IPS-15b (cell line): ENCODE results near the gene OR2T3.
"Not testable (repeated sequence)": the region's sequence is repeated elsewhere in the genome, so short reads cannot be mapped to it uniquely, and the experiment has no call there.

Experiments used
- H3K27me3 ChIP-seq: one replicate; pipeline ENCODE4 v1.6.1; 2013; ENCODE audit warnings: low read length; ENCODE audit not compliant: control insufficient read depth, insufficient read depth
- H3K36me3 ChIP-seq: one replicate; pipeline ENCODE4 v1.6.1; 2013; ENCODE audit warnings: low read length; ENCODE audit not compliant: control insufficient read depth, insufficient read depth
- H3K4me1 ChIP-seq: one replicate; pipeline ENCODE4 v1.6.1; 2013; ENCODE audit warnings: mild to moderate bottlenecking, low read length; ENCODE audit not compliant: control insufficient read depth, insufficient read depth
- H3K4me3 ChIP-seq: one replicate; pipeline ENCODE4 v1.5.1; 2013; ENCODE audit warnings: low read depth, low read length
- H3K9ac ChIP-seq: one replicate; pipeline ENCODE4 v1.6.1; 2013; ENCODE audit warnings: low read depth, mild to moderate bottlenecking, low read length
- H3K9me3 ChIP-seq: one replicate; pipeline ENCODE4 v1.6.1; 2013; ENCODE audit warnings: mild to moderate bottlenecking, low read length; ENCODE audit not compliant: control insufficient read depth, insufficient read depth

The OR2T3 gene, protein sequence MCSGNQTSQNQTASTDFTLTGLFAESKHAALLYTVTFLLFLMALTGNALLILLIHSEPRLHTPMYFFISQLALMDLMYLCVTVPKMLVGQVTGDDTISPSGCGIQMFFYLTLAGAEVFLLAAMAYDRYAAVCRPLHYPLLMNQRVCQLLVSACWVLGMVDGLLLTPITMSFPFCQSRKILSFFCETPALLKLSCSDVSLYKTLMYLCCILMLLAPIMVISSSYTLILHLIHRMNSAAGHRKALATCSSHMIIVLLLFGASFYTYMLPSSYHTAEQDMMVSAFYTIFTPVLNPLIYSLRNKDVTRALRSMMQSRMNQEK

DNA sequence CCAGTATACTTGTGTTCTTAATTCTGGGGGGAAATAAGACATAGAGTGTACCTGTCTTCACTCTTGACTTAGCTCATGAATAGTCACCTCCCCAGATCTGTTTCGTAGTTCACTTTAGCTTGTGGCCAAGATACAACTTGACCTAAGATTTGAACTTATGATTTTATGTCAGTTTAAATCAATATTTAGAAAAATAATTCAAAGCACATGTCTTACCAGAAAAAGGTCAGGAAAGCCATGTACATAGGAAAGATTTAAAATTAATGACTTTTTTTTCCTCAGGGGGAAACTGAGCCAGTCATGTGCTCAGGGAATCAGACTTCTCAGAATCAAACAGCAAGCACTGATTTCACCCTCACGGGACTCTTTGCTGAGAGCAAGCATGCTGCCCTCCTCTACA is at the start of gene OR2T3:
Gene OR2T3 (plus strand): TSS at position 301 of the 400 bp plus-strand sequence. CDS start 0 bp downstream, at position 301.
- H3K27me3 ChIP-seq, H3K9me3 ChIP-seq, H3K36me3 ChIP-seq, H3K4me1 ChIP-seq, H3K9ac ChIP-seq, H3K4me3 ChIP-seq: not testable (repeated sequence)

DNA sequence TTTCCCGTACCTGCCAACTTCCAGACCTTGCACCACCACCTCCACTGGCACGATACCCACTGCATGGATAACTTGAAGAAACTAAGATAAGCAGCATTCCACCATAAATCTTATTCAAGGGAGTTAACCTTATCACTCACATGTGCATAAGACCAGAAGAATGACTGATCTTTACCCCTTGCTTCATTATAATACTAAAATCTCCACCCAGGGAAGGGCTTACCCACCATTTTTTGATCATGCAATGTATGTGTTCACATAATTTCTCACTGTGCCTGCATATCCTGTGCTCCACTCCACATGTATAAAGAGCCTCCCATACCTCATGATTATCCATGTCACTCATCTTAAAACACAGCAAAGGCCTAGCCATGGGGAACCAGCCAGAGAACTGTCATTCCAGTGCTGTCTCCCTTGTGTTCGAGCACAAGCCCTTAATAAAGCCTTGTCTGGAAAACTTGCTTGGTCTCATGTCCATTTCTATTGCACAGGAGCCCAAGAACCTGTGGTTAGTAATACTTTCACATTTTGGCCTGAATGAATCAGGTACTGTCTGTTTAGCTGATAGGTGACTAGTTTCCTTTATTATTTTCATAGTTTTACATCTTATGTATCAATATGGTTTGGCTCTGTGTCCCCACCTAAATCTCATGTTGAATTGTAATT is 45.5 kb upstream of the OR2T3 start:
- not testable (repeated sequence) for H3K27me3 ChIP-seq, H3K9ac ChIP-seq, H3K36me3 ChIP-seq, H3K9me3 ChIP-seq, H3K4me1 ChIP-seq, H3K4me3 ChIP-seq

DNA sequence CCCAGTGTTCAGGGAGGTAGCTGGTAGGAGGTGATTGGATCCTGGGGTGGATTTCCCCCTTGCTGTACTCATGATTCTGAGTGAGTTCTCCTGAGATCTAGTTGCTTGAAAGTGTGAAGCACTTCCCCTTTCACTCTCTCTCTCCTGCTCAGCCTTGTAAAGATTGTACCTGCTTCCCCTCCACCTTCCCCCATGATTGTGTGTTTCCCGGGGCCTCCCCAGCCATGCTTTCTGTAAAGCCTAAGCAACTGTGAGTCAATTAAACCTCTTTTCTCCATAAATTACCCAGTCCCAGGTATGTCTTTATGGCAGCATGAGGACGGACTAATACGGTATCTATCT is 45.0 kb upstream of the OR2T3 start:
- H3K9me3 ChIP-seq, H3K4me1 ChIP-seq, H3K4me3 ChIP-seq, H3K9ac ChIP-seq, H3K27me3 ChIP-seq, H3K36me3 ChIP-seq: not testable (repeated sequence)

DNA sequence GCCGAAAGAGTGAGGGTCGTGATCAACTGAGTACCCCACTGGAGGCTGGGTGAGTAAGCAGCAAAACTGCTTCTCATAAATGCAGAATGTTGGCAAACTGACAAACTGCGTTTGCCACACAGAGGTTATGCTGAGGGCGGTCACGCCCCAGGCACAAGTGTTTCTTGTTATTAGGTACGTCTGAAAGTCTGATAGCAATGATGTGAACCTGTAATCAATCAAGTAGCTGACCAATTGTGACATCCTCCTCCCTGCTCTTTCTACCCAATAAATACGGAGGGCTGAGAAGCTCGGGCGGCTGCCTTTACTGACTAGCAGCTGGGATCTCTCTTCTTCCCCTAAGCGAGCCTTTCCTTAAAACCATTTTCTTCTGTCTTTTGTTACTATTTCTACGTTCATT is 41.5 kb upstream of the OR2T3 start:
- H3K4me1 ChIP-seq, H3K9me3 ChIP-seq, H3K27me3 ChIP-seq, H3K4me3 ChIP-seq, H3K9ac ChIP-seq, H3K36me3 ChIP-seq: not testable (repeated sequence)

DNA sequence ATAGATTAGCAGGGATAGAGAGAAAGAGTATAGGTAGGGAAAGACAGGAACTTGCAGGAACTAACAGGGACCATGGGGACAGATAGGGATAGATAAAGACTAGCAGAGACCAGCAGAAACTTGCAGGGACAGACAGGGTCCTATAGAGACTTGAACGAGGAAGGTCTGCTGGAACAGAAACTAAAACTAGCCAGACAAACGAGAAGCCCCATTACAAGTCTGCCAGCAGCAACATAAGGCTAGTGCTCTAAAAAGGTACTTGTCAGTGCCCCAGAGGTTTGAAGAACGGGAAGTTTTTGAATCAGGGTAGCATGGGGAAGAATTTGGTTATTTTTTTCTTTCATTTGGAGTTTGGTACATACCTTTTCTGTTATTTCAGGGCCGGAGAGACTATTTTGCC is 41.0 kb upstream of the OR2T3 start:
- H3K27me3 ChIP-seq, H3K4me3 ChIP-seq, H3K36me3 ChIP-seq, H3K4me1 ChIP-seq, H3K9me3 ChIP-seq, H3K9ac ChIP-seq: not testable (repeated sequence)

DNA sequence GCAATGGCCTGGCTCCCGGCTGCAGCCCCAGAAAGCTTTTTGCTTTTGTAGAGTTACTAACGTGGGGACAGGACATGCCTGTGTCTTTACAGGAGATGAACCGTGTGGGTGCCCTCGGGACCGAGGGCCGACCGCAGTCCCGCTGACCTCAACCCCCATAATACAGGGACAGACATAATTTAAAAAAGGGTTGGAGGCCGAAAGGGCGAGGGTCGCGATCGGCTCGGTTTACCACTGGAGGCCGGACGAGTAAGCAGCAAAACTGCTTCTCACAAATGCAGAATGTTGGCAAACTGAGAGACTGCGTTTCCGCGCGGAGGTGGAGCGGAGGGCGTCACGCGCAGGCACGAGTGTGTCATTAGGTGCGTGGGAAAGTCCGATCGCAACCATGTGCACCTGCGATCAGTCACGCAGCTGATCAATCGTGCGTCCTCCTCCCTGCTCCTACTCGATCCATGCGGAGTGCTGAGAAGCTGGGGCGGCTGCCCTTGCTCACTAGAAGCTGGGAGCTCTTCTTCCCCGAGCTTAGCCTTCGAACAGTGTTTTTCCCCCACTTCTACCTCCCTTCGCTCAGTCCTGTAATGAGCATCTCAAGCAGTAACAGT is 39.2 kb upstream of the OR2T3 start:
- not testable (repeated sequence) for H3K9me3 ChIP-seq, H3K4me1 ChIP-seq, H3K9ac ChIP-seq, H3K4me3 ChIP-seq, H3K27me3 ChIP-seq, H3K36me3 ChIP-seq

DNA sequence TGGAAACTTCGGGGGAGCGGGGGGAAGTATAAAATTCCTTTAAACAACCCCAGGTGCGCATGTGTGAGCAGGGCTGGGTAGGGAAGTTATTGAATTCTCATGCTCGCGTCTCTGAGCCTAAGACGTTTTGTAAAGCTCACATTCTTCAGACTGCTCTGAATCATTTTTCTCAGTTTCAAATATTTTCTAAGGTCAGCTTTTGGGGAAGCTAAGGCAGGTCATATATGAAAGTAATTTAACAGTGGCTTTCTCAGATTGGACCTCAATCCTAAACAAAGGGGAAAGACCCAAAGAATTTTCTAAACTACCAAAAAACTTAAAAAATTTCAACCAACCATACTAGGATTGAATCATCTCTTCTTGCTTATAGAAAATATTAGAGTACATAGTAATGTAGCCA is 38.2 kb upstream of the OR2T3 start:
- H3K4me3 ChIP-seq, H3K36me3 ChIP-seq, H3K27me3 ChIP-seq, H3K9ac ChIP-seq, H3K4me1 ChIP-seq, H3K9me3 ChIP-seq: not testable (repeated sequence)

DNA sequence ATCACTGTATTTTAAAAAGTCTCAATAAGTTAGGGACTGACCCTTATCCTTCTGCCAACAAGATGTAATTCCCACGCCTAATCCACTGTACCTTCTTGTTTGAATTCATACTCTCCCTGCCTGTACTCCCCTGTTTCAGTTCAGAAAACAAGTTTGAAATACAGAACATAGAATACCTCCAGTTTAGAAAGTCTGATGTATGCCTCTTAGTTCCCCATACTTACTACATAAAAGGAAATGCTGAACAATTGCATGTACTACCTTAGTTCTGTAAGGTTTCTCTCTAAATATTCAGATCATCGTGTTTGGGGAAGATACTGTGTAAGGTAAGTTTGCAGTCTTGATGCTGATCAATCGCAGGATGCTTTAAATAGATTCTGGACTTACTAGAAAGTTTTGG is 36.8 kb upstream of the OR2T3 start:
- not testable (repeated sequence) for H3K36me3 ChIP-seq, H3K9me3 ChIP-seq

DNA sequence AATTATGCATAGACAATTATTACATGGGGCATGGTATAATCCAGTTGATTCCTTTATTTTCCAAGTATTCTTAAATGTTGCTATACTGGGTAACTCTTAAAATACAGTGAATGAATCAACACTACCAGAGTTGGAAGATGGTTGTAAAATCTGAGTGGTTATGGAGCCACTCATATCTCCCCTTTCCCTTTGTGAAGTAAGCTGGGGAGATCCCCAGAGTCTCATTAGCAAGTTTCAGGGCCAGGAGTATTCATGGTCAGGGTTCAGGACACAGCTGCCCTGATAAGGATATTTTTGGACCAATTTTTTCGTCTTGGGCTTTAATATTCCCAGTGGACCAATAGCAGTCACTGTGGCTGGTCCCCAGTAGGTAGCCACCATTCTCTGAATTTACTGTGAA is 34.5 kb upstream of the OR2T3 start:
- H3K4me3 ChIP-seq, H3K36me3 ChIP-seq, H3K9me3 ChIP-seq, H3K4me1 ChIP-seq, H3K9ac ChIP-seq, H3K27me3 ChIP-seq: not testable (repeated sequence)

More for the DNA sequence above, 36.8 kb upstream of the OR2T3 start:
- H3K27me3 ChIP-seq, H3K9ac ChIP-seq, H3K4me3 ChIP-seq, H3K4me1 ChIP-seq: not testable (repeated sequence)

DNA sequence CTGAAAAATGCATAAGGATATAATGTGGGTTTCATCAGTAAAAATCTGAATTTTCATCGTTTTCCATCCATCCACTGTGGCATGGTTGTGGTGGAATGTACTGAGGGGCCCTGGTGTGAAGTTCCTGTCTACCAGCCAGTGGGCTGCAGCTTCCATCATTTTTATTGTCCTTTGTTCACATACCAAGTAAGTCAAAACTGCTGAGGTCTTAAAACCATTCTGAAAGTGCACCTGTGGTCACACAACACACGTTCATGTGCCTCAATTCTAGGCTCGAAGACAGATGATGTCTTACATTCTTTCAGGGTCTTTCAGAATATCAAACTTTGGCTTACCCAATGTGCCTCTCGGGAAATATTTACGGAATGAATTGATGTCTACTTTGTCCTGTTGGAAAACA is 33.9 kb upstream of the OR2T3 start:
- H3K36me3 ChIP-seq, H3K27me3 ChIP-seq, H3K4me3 ChIP-seq, H3K4me1 ChIP-seq, H3K9ac ChIP-seq, H3K9me3 ChIP-seq: not testable (repeated sequence)

DNA sequence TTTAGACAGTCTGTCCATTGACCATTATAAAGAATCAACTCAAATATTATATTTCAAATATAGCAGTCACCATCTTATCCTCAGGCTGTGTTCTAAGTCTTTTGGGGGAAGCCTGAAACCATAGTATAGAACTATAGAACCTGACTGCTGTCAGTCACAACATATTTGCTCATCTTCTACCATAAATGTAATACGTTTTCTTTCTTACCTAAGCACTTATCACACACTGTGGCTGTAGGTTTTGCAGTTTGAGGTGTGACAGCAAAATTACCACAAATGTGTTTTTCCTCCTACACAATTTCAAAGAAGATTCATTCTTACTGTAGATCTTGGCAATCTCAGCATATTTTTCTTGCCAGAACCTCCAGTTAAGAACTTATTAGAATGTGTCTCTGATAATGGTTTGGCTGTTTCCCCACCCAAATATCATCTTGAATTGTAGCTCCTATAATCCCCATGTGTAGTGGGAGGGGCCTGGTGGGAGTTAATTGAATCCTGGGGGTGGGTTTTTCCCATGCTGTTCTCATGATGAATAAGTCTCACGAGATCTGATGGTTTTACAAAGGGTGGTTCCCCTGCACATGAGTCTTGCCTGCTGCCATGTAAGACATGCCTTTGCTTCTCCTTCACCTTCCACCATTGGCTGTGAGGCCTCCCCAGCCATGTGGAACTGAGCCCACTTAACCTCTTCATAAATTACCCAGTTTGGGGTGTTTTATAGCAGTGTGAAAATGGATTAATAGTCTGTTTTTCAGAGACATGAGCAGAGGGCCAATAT is 30.5 kb upstream of the OR2T3 start:
- H3K9ac ChIP-seq, H3K9me3 ChIP-seq, H3K27me3 ChIP-seq, H3K4me1 ChIP-seq, H3K36me3 ChIP-seq, H3K4me3 ChIP-seq: not testable (repeated sequence)

DNA sequence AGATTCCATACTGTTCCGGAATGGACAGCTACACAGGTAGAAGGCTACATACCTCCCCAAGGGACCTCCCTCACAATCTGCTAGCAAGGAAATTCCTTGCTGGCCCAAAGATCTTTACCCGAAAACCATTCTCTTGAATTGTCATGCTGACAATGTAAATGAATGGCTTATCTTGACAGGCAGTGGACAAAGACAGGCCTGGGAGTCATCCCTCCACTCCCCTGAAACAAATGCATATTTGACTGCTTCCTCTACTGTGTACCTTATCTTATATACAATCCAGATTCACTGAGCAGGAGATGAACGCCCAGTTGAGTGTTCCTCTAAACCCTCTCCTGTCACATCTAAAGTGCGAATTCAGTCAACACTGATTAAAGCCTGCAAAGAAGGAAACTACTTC is 28.5 kb upstream of the OR2T3 start:
- not testable (repeated sequence) for H3K9ac ChIP-seq, H3K9me3 ChIP-seq, H3K4me1 ChIP-seq, H3K27me3 ChIP-seq, H3K36me3 ChIP-seq, H3K4me3 ChIP-seq
